Measurements from ENCODE around the gene GABRD.

GABRD gene

GRCh38 chr1:2039251-2039650 is 20.1 kb downstream of the GABRD start:
- no peak for DNase-seq (ENCODE audit: low spot score)

GRCh38 chr1:2041305-2041704 is 22.2 kb downstream of the GABRD start:
- DNase-seq (ENCODE audit: low spot score), result no peak

- no peak for DNase-seq (ENCODE audit: low spot score)
Measured at GRCh38 chr1:2041887-2042286, 22.7 kb downstream of the GABRD start.

GRCh38 chr1:2042830-2043773 is 24.0 kb downstream of the GABRD start:
- no peak for DNase-seq (ENCODE audit: low spot score)

GRCh38 chr1:2043886-2044285 is 24.7 kb downstream of the GABRD start:
- no peak for DNase-seq (ENCODE audit: low spot score)

- DNase-seq (ENCODE audit: low spot score), result peak; percentile 14
Measured at GRCh38 chr1:2044510-2045319, 25.6 kb downstream of the GABRD start.

- DNase-seq (ENCODE audit: low spot score), result no peak
Measured at GRCh38 chr1:2045468-2046173, 26.5 kb downstream of the GABRD start.

GRCh38 chr1:2046174-2046917 is 27.2 kb downstream of the GABRD start:
- peak; percentile 14 for DNase-seq (ENCODE audit: low spot score)

GRCh38 chr1:2046953-2047748 is 28.0 kb downstream of the GABRD start:
- no peak for DNase-seq (ENCODE audit: low spot score)

- no peak for DNase-seq (ENCODE audit: low spot score)
Measured at GRCh38 chr1:2047749-2048729, 28.9 kb downstream of the GABRD start.

GRCh38 chr1:2049225-2049717 is 30.1 kb downstream of the GABRD start:
- no peak for DNase-seq (ENCODE audit: low spot score)

GRCh38 chr1:2049718-2050431 is 30.7 kb downstream of the GABRD start, which contains the start of gene PRKCZ:
Gene PRKCZ, plus strand, starts transcription at chr1:2050411. Its CDS starts 220 bp downstream, at chr1:2050631.
- DNase-seq (ENCODE audit: low spot score), result no peak

- DNase-seq (ENCODE audit: low spot score), result no peak
Measured at GRCh38 chr1:2050461-2050792, 31.3 kb downstream of the GABRD start.

- DNase-seq (ENCODE audit: low spot score), result no peak
Measured at GRCh38 chr1:2050793-2051682, 31.9 kb downstream of the GABRD start.

GRCh38 chr1:2052054-2052679 is 33.0 kb downstream of the GABRD start:
- no peak for DNase-seq (ENCODE audit: low spot score)

GRCh38 chr1:2052756-2053155 is 33.6 kb downstream of the GABRD start:
- DNase-seq (ENCODE audit: low spot score), result no peak

GRCh38 chr1:2053217-2053616 is 34.1 kb downstream of the GABRD start:
- no peak for DNase-seq (ENCODE audit: low spot score)

Measured in hematopoietic multipotent progenitor cell treated with erythropoietin and hydrocortisone succinate and interleukin-3 and kit ligand, for 17 days (in vitro differentiated cells).